ENCODE results near the gene DENND10.
"Not testable (repeated sequence)": the region's sequence is repeated elsewhere in the genome, so short reads cannot be mapped to it uniquely, and the experiment has no call there.

Gene DENND10

DNA sequence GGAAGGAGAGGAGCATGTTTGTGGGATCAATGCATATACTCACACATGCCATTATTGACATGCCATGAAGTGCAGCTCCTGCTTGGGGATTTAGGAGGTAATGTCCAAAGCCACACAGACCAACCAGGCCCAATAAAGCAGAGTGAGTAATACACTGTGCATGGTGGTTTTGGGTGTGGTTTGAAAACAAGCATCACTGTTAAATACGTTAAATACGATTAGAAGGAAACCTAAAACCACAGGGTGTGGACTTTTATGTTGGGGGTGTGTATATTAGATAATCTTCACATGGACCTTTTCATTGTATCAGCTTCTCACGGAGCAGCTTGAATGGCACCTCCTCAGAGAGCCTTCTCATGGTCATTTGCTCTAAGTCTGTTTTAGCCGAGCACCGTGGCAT is 12.9 kb upstream of the DENND10 start:
- H3K27me3 Mint-ChIP-seq (ENCODE audit: low read depth, poor library complexity): peaks cover 19% of the 10 kb centered on the region
- no peaks in the 10 kb centered on the region for H3K9me3 Mint-ChIP-seq
- TF ChIP-seq, protein P1, sequence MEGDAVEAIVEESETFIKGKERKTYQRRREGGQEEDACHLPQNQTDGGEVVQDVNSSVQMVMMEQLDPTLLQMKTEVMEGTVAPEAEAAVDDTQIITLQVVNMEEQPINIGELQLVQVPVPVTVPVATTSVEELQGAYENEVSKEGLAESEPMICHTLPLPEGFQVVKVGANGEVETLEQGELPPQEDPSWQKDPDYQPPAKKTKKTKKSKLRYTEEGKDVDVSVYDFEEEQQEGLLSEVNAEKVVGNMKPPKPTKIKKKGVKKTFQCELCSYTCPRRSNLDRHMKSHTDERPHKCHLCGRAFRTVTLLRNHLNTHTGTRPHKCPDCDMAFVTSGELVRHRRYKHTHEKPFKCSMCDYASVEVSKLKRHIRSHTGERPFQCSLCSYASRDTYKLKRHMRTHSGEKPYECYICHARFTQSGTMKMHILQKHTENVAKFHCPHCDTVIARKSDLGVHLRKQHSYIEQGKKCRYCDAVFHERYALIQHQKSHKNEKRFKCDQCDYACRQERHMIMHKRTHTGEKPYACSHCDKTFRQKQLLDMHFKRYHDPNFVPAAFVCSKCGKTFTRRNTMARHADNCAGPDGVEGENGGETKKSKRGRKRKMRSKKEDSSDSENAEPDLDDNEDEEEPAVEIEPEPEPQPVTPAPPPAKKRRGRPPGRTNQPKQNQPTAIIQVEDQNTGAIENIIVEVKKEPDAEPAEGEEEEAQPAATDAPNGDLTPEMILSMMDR (IDR thresholded peaks at IDR 0.05): no peak
- no peak overlapping the region for H3K27ac Mint-ChIP-seq
- no peak overlapping the region for H3K4me3 Mint-ChIP-seq
- H3K4me1 Mint-ChIP-seq: peaks cover 12% of the 10 kb centered on the region
- H3K36me3 Mint-ChIP-seq (ENCODE audit: low read depth): no peaks in the 10 kb centered on the region
- no peak for DNase-seq

DNA sequence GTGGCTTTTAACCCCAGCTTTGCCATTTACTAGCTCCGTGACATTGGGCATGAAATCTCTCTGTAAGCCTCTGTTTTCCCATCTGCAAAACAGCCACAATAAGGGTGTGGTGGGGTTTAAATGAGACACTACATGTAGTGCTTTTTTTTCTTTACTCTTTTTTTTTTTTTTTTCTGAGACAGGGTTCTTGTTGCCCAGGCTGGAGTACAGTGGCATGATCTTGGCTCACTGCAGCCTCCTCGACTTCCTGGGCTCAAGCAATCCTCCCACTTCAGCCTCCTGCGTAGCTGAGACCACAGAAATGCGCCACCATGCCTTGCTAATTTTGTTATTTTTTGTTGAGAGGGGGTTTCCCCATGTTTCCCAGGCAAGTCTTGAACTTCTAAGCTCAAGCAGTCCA is 8.3 kb upstream of the DENND10 start:
- TF ChIP-seq, protein P1 (IDR thresholded peaks at IDR 0.05): no peak
- H3K27me3 Mint-ChIP-seq (ENCODE audit: low read depth, poor library complexity): peaks cover 20% of the 10 kb centered on the region
- H3K4me1 Mint-ChIP-seq: peaks cover 13% of the 10 kb centered on the region
- DNase-seq: no peak
- no peaks in the 10 kb centered on the region for H3K9me3 Mint-ChIP-seq
- H3K4me3 Mint-ChIP-seq: no peak overlapping the region
- H3K27ac Mint-ChIP-seq: no peak overlapping the region
- no peaks in the 10 kb centered on the region for H3K36me3 Mint-ChIP-seq (ENCODE audit: low read depth)

DNA sequence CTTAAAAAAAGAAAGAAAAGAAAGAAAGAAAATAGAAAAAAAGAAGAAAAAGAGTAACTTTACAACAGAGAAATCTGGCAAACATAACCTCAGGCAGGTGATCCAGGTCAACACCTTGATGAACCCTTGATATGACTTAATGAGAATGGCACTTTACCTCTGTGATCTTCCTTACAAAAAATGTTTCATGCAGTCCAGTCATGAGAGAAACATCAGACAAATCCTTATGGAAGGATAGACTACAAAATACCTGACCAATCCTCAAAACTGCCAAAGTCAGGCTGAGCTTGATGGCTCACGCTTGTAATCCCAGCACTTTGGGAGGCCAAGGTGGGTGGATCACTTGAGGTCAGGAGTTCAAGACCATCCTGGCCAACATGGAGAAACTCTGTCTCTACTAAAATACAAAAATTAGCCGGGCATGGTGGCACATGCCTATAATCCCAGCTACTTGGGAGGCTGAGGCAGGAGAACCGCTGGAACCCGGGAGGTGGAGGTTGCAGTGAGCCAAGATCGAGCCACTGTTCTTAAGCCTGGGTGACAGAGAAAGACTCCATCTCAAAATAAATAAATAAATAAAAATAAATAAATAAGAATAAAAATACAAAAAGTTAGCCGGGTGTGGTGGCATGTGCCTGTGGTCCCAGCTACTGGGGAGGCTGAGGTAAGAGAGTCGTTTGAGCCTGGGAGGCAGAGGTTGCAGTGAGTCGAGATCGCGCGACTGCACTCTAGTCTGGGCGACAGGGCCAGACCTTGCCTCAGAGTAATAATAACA is 7.1 kb upstream of the DENND10 start:
- peaks cover 24% of the 10 kb centered on the region for H3K27me3 Mint-ChIP-seq (ENCODE audit: low read depth, poor library complexity)
- H3K27ac Mint-ChIP-seq; DNase-seq; H3K9me3 Mint-ChIP-seq; H3K4me3 Mint-ChIP-seq; H3K36me3 Mint-ChIP-seq (ENCODE audit: low read depth): not testable (repeated sequence)
- peaks cover 23% of the 10 kb centered on the region for H3K4me1 Mint-ChIP-seq

DNA sequence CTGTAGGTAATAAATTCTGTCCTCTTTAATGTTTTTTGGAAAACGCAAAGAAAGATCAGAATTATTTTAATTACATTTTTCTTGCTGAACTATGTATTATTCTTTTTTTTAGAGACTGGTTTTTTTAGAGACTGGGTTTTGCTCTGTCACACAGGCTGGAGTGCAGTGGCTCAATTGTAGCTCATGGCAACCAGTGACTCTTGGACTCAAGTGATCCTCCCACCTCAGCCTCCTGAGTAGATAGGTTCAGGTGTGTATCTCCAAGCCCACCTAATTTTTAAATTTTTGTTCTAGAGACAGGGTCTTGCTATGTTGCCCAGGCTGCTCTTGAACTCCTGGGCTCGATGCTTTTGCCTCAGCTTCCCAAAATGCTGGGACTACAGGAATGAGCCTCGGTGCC is 5.3 kb upstream of the DENND10 start:
- H3K27me3 Mint-ChIP-seq (ENCODE audit: low read depth, poor library complexity): peaks cover 19% of the 10 kb centered on the region
- no peak for DNase-seq
- H3K4me3 Mint-ChIP-seq: no peak overlapping the region
- TF ChIP-seq, protein P1 (IDR thresholded peaks at IDR 0.05): no peak
- peaks cover 16% of the 10 kb centered on the region for H3K4me1 Mint-ChIP-seq
- no peaks in the 10 kb centered on the region for H3K9me3 Mint-ChIP-seq
- H3K36me3 Mint-ChIP-seq (ENCODE audit: low read depth): no peaks in the 10 kb centered on the region
- no peak overlapping the region for H3K27ac Mint-ChIP-seq

DNA sequence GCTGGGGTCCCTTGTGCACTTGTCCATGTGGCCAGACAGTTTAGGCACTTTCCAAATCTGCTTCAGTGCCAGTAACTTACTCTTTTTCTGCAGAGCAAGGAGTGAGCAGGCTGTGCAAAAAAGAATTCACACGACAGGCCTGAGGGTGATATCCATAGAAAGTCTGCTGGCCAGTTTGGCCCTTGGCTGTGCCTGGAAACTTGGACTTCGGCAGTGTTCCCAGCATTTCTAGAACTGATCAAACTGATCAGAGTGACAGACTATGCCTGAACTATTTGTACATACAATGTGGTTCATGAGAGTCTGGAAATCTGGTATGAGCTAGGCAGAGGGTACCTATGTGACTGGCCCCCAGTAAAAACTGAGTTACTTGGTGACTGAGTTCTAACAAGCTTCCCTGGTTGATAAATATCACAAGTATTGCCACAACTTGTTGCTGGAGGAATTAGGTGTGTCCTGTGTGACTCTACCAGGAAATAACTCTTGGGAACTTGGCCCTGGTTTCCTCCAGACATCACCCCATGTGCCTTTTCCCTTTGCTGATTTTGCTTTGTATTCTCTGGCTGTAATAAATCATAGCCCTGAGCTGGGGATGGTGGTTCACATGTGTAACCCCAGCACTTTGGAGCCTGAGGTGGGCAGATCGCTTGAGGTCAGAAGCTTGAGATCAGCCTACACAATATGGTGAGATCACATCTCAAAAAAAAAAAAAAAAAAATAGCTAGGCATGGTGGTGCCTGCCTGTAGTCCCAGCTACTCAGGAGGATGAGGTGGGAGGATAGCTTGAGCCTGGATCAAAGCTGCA is 3.3 kb upstream of the DENND10 start:
- Mint-ChIP-seq H3K4me3 (no peak overlapping the region), H3K27me3 (ENCODE audit: low read depth, poor library complexity) (peaks cover 18% of the 10 kb centered on the region)

More for the DNA sequence above, 3.3 kb upstream of the DENND10 start:
- H3K36me3 Mint-ChIP-seq (ENCODE audit: low read depth): no peaks in the 10 kb centered on the region
- peaks cover 24% of the 10 kb centered on the region for H3K4me1 Mint-ChIP-seq
- TF ChIP-seq, protein P1 (IDR thresholded peaks at IDR 0.05): no peak
- no peaks in the 10 kb centered on the region for H3K9me3 Mint-ChIP-seq
- DNase-seq: no peak
- no peak overlapping the region for H3K27ac Mint-ChIP-seq
